HL-60 (cell line): ENCODE measurements around the gene COTL1.

ENCODE experiments used
- DNase-seq, 2 experiments: peaks; one replicate each; pipeline ENCODE4 v3.0.0-alpha.2; 2010 to 2020; ENCODE audit warnings: low read depth in 1 of 2, low spot score in 1 of 2
- H3K27ac ChIP-seq: fragments of 250-450 bp; sonication (Bioruptor Pico); replicated peaks from 2 replicates; pipeline ENCODE4 v1.5.1; 2020; ENCODE audit warnings: mild to moderate bottlenecking, moderate library complexity
- H3K27me3 ChIP-seq: fragments of 250-450 bp; sonication (Bioruptor Pico); 2 replicates; pipeline ENCODE4 v1.5.1; 2021; ENCODE audit warnings: mild to moderate bottlenecking, moderate library complexity; ENCODE audit not compliant: insufficient read depth, poor library complexity, severe bottlenecking
- H3K4me3 ChIP-seq: replicated peaks from 2 replicates; pipeline ENCODE4 v1.5.1; 2011; ENCODE audit warnings: mild to moderate bottlenecking, control low read depth, low read length; ENCODE audit not compliant: insufficient read depth
- CTCF ChIP-seq: IDR thresholded peaks from one replicate; pipeline ENCODE4 v1.5.1; 2011; ENCODE audit warnings: low read length, control low read depth, inconsistent platforms; ENCODE audit not compliant: insufficient read depth
- GABPA ChIP-seq: IDR thresholded peaks from 2 replicates; pipeline ENCODE4 v1.6.1; 2012; ENCODE audit warnings: low read depth
- POLR2AphosphoS5 ChIP-seq: IDR thresholded peaks from 2 replicates; pipeline ENCODE4 v1.6.1; 2012; ENCODE audit warnings: low read depth
- REST ChIP-seq: IDR thresholded peaks from 2 replicates; pipeline ENCODE4 v1.6.1; 2012; ENCODE audit warnings: low read depth; ENCODE audit not compliant: insufficient replicate concordance
- SPI1 ChIP-seq: IDR thresholded peaks from 2 replicates; pipeline ENCODE4 v1.6.1; 2012; ENCODE audit warnings: low read depth, mild to moderate bottlenecking, borderline replicate concordance

Gene COTL1

GRCh38 chr16:84599521-84600202 is 18.2 kb downstream of the COTL1 start:
- TF ChIP-seq SPI1: peak; percentile 86
- no peak for TF ChIP-seq CTCF
- TF ChIP-seq POLR2AphosphoS5: peak; percentile 88
- peak; percentile 74 for TF ChIP-seq GABPA
- TF ChIP-seq REST: peak; percentile 34
- H3K4me3 ChIP-seq: peak overlapping the region; percentile 5; the same call in 1 of the 2 replicates
- peak; percentile 88 to 97 for DNase-seq
- peak overlapping the region; percentile 91 for H3K27ac ChIP-seq
- H3K27me3 ChIP-seq: no peaks in the 10 kb centered on the region

- TF ChIP-seq REST: no peak
- no peak for TF ChIP-seq GABPA
- no peak for TF ChIP-seq CTCF
- Histone ChIP-seq H3K27ac (peak overlapping the region; percentile 85), H3K27me3 (no peaks in the 10 kb centered on the region), H3K4me3 (no peak overlapping the region)
- no peak for DNase-seq
Measured at GRCh38 chr16:84598360-84598759, 19.5 kb downstream of the COTL1 start.

GRCh38 chr16:84597931-84598351 is 19.9 kb downstream of the COTL1 start:
- no peaks in the 10 kb centered on the region for H3K27me3 ChIP-seq
- no peak overlapping the region for H3K4me3 ChIP-seq
- no peak for DNase-seq
- no peak for TF ChIP-seq GABPA
- no peak for TF ChIP-seq CTCF
- no peak for TF ChIP-seq REST
- no peak for TF ChIP-seq POLR2AphosphoS5
- no peak for TF ChIP-seq SPI1
- H3K27ac ChIP-seq: peak overlapping the region; percentile 85
